Purkinje cell (primary cell): ENCODE measurements around the gene FCHSD2. TPM values are rescaled to one million over a fixed set of nuclear protein-coding genes. Genes with fewer than 3 reads are reported as not detected.

Experiments
- polyA plus RNA-seq: library from polyadenylated mRNA; unstranded; fragments of >200 nt; fragmentation: Nextera tagmentation; gene quantifications from 2 replicates; pipeline ENCODE4 v1.2.1, GENCODE V29; 2014

The FCHSD2 gene
- 3.4 and 3.6 TPM in 2 replicates for polyA plus RNA-seq

GRCh38 chr11:73142128-73142377 lies at the start of gene FCHSD2:
Gene FCHSD2, minus strand, starts transcription at chr11:73142318. Its CDS starts 441 bp downstream, at chr11:73141877.

GRCh38 chr11:72814286-72815109 lies 327.6 kb downstream of the FCHSD2 start, which contains the start of gene ATG16L2:
Gene ATG16L2, plus strand, starts transcription at chr11:72814411. Its CDS starts 35 bp downstream, at chr11:72814446.

GRCh38 chr11:72793425-72794367 lies 348.4 kb downstream of the FCHSD2 start, which contains the start of gene STARD10:
Gene STARD10, minus strand, starts transcription at chr11:72794047. Its CDS starts 12,866 bp downstream, at chr11:72781181.

Other genes starting within 250 kb of the FCHSD2 start
- gene P2RY2, start 76.0 kb upstream of the FCHSD2 start, polyA plus RNA-seq, result not detected in 2 replicates
- gene P2RY6, start 130.0 kb upstream of the FCHSD2 start, polyA plus RNA-seq, result not detected in 2 replicates
- gene ARHGEF17, start 166.0 kb upstream of the FCHSD2 start, polyA plus RNA-seq, result 6.8 and 9.3 TPM in 2 replicates
- 2.2 and 3.7 TPM in 2 replicates for gene RELT, start 234.1 kb upstream of the FCHSD2 start, polyA plus RNA-seq